HL-60/S4 treated with retinoic acid at 250 ng/mL for 4 days and 3 days (cell line): ENCODE measurements around the gene FAM89B.
"Not testable (repeated sequence)": the region's sequence is repeated elsewhere in the genome, so short reads cannot be mapped to it uniquely, and the experiment has no call there.

ENCODE experiments used
- in situ Hi-C: fragments of 300-500 bp; cut with MboI; formaldehyde crosslinking; loops from 2 replicates; pipeline ENCODE4 v1.7.0; 2022; ENCODE audit warnings: low sequenced_read_pairs

FAM89B gene

GRCh38 chr11:65556470-65557279, 15.7 kb upstream of the FAM89B start:
- in situ Hi-C loops = no loop called here

- in situ Hi-C loops = no loop called here
Measured at GRCh38 chr11:65557280-65558001, 14.9 kb upstream of the FAM89B start.

- in situ Hi-C loops = no loop called here
Measured at GRCh38 chr11:65558002-65558929, 14.1 kb upstream of the FAM89B start, which contains the start of gene LTBP3. TSS of gene LTBP3 (minus strand) at chr11:65558359. CDS start at chr11:65557959, 400 bp downstream.

- in situ Hi-C loops = no loop called here
Measured at GRCh38 chr11:65558930-65559509, 13.3 kb upstream of the FAM89B start.

- in situ Hi-C loops = no loop called here
Measured at GRCh38 chr11:65559535-65559934, 12.8 kb upstream of the FAM89B start.

GRCh38 chr11:65559951-65560537, 12.3 kb upstream of the FAM89B start:
- in situ Hi-C loops = no loop called here

GRCh38 chr11:65560555-65561418, 11.6 kb upstream of the FAM89B start:
- in situ Hi-C loops = no loop called here

- in situ Hi-C loops = no loop called here
Measured at GRCh38 chr11:65562020-65562419, 10.3 kb upstream of the FAM89B start.

- in situ Hi-C loops = no loop called here
Measured at GRCh38 chr11:65562788-65563187, 9.6 kb upstream of the FAM89B start.

- in situ Hi-C loops = no loop called here
Measured at GRCh38 chr11:65563601-65564000, 8.7 kb upstream of the FAM89B start.

GRCh38 chr11:65564879-65565559, 7.3 kb upstream of the FAM89B start:
- in situ Hi-C loops = not testable (repeated sequence)

- in situ Hi-C loops = no loop called here
Measured at GRCh38 chr11:65565624-65566453, 6.5 kb upstream of the FAM89B start.

- in situ Hi-C loops = no loop called here
Measured at GRCh38 chr11:65569164-65569972, 3.0 kb upstream of the FAM89B start.

- in situ Hi-C loops = no loop called here
Measured at GRCh38 chr11:65569973-65570918, 2.1 kb upstream of the FAM89B start, which contains the start of gene ZNRD2. TSS of gene ZNRD2 (plus strand) at chr11:65570477. CDS start at chr11:65570492, 15 bp downstream.

- in situ Hi-C loops = no loop called here
Measured at GRCh38 chr11:65571420-65571819, 918 bp upstream of the FAM89B start.

GRCh38 chr11:65571940-65572339, 398 bp upstream of the FAM89B start:
- in situ Hi-C loops = no loop called here
